ENCODE measurements around the gene JARID2.

DNA sequence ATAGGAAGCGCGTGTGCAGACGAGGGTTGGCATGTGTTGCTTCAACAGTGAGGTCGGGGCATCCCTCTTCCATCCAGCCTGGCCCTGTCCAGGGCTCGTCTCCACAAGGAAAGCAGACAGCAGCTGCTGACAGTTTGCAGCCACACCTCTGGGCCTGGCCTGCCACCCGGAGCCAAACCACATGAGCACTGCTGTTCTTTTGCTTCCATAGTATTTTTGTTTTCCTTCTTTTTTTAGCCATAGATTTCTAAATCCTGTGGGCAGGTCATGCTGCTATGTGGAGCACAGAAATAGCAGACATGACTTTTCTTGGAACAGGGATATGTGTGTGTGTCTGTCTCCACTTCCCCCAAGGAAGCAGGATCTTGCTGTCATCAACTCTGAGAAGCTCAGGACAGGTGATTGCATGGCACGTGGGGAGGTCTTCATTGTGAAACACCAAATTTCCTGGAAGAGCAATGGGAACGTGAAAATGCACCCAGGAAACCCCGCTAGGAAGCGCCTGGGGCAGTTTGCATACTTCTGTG lies 249.6 kb downstream of the JARID2 start:
- TF ChIP-seq ZBTB17 (tag by site-specific recombination; IDR thresholded peaks at IDR 0.05): no peak
- no peak for TF ChIP-seq ZNF585B (tag by site-specific recombination; IDR thresholded peaks at IDR 0.05)
- TF ChIP-seq, protein P1, sequence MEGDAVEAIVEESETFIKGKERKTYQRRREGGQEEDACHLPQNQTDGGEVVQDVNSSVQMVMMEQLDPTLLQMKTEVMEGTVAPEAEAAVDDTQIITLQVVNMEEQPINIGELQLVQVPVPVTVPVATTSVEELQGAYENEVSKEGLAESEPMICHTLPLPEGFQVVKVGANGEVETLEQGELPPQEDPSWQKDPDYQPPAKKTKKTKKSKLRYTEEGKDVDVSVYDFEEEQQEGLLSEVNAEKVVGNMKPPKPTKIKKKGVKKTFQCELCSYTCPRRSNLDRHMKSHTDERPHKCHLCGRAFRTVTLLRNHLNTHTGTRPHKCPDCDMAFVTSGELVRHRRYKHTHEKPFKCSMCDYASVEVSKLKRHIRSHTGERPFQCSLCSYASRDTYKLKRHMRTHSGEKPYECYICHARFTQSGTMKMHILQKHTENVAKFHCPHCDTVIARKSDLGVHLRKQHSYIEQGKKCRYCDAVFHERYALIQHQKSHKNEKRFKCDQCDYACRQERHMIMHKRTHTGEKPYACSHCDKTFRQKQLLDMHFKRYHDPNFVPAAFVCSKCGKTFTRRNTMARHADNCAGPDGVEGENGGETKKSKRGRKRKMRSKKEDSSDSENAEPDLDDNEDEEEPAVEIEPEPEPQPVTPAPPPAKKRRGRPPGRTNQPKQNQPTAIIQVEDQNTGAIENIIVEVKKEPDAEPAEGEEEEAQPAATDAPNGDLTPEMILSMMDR (tag by site-specific recombination; IDR thresholded peaks at IDR 0.05): no peak
- TF ChIP-seq YY1 (tag by site-specific recombination; IDR thresholded peaks at IDR 0.05): no peak
